HCT116 (cell line): ENCODE results near the gene RWDD2A. TPM values are rescaled to one million over a fixed set of nuclear protein-coding genes. Genes with fewer than 3 reads are reported as not detected.

ENCODE experiments used
- ATAC-seq: fragments of 200-7000 bp; cut with Tn5 transposase; 2 replicates; pipeline ENCODE4 v1.9.1; 2020; ENCODE audit warnings: mild to moderate bottlenecking, moderate library complexity
- BruUV-seq: library from RNA; stranded (reverse); fragments of 400-500 nt; replicated peaks from 2 replicates; lab custom pipeline; 2021; lab: Mats Ljungman, UMichigan
- CTCF ChIA-PET: fragments of 300-600 bp; sonication (Branson Sonifier 250); formaldehyde crosslinking; loops from one replicate; lab custom pipeline; 2021; ENCODE audit warnings: antibody characterized with exemption; lab: Charles Lee
- POLR2A ChIA-PET: fragments of 300-600, 350-600 bp; sonication (Branson Sonifier 250); formaldehyde crosslinking; loops from one replicate; lab custom pipeline; 2021; ENCODE audit warnings: antibody characterized with exemption; lab: Charles Lee
- RAD21 ChIA-PET, 2 experiments: fragments of 300-600 bp; sonication (Branson Sonifier 250); formaldehyde crosslinking; loops; one replicate each; lab custom pipeline; 2023; ENCODE audit warnings: low total read pairs in 2 of 2; ENCODE audit not compliant: uncharacterized antibody in 2 of 2, unreplicated experiment in 2 of 2, low non-redundant PET in 1 of 2; lab: Charles Lee
- DNase-seq: peaks from one replicate; pipeline ENCODE4 v3.0.0-alpha.2; 2010; ENCODE audit warnings: low read depth, low spot score
- H2AFZ ChIP-seq: fragments of 200-600 bp; shearing (Covaris generic), sonication (generic); 2 replicates; pipeline ENCODE4 v1.6.1; 2017; ENCODE audit warnings: low read depth, mixed run types, mixed read lengths, antibody characterized with exemption, low read length; ENCODE audit not compliant: poor library complexity, severe bottlenecking
- H3K27ac ChIP-seq: 2 replicates; pipeline ENCODE4 v1.5.1; 2012; ENCODE audit warnings: low read depth, low read length
- H3K27me3 ChIP-seq: fragments of 200-600 bp; sonication (generic); 2 replicates; pipeline ENCODE4 v1.6.1; 2016; ENCODE audit warnings: mixed run types, low read length, mixed read lengths; ENCODE audit not compliant: insufficient read depth
- H3K36me3 ChIP-seq, 2 experiments: fragments of 200-500 bp in 1 of 2; fragments of 200-600 bp in 1 of 2; sonication (Bioruptor generic) in 1 of 2; sonication (generic) in 1 of 2; 2 replicates each; pipeline versions ENCODE4 v1.5.1 to v1.6.1; 2014 to 2016; ENCODE audit warnings: low read length in 2 of 2, inconsistent platforms in 1 of 2, mixed read lengths in 1 of 2, mixed run types in 1 of 2; ENCODE audit not compliant: insufficient read depth in 2 of 2, control insufficient read depth in 1 of 2
- H3K4me1 ChIP-seq, 2 experiments: fragments of 200-600 bp in 1 of 2; sonication (generic) in 1 of 2; 2 replicates each; pipeline versions ENCODE4 v1.5.1 to v1.6.1; 2012 to 2017; ENCODE audit warnings: low read length in 2 of 2, inconsistent platforms in 1 of 2, mild to moderate bottlenecking in 1 of 2, mixed read lengths in 1 of 2, mixed run types in 1 of 2, moderate library complexity in 1 of 2; ENCODE audit not compliant: insufficient read depth in 2 of 2, control insufficient read depth in 1 of 2
- H3K4me2 ChIP-seq: fragments of 200-600 bp; sonication (generic); 2 replicates; pipeline ENCODE4 v1.6.1; 2017; ENCODE audit warnings: mixed run types, low read length, mixed read lengths
- H3K4me3 ChIP-seq, 2 experiments: fragments of 200-600 bp in 1 of 2; sonication (generic) in 1 of 2; replicated peaks in 1 of 2; 2 replicates each; pipeline ENCODE4 v1.5.1; 2011 to 2016; ENCODE audit warnings: low read length in 2 of 2, control low read depth in 1 of 2, low read depth in 1 of 2, mild to moderate bottlenecking in 1 of 2, mixed read lengths in 1 of 2, mixed run types in 1 of 2
- H3K79me2 ChIP-seq: fragments of 200-600 bp; sonication (generic); 2 replicates; pipeline ENCODE4 v1.6.1; 2017; ENCODE audit warnings: mild to moderate bottlenecking, mixed run types, low read length, moderate library complexity, mixed read lengths; ENCODE audit not compliant: insufficient read depth
- H3K9ac ChIP-seq: fragments of 200-600 bp; sonication (generic); 2 replicates; pipeline ENCODE4 v1.6.1; 2016; ENCODE audit warnings: low read length, mixed read lengths
- H3K9me2 ChIP-seq: fragments of 200-600 bp; sonication (generic), shearing (Covaris generic); 2 replicates; pipeline ENCODE4 v1.6.1; 2017; ENCODE audit warnings: mixed run types, mild to moderate bottlenecking, moderate library complexity; ENCODE audit not compliant: insufficient read depth
- H3K9me3 ChIP-seq, 2 experiments: fragments of 200-500 bp in 1 of 2; fragments of 200-600 bp in 1 of 2; sonication (Bioruptor generic) in 1 of 2; sonication (generic) in 1 of 2; 2 replicates each; pipeline ENCODE4 v1.6.1; 2014 to 2017; ENCODE audit warnings: low read length in 2 of 2, mixed read lengths in 2 of 2, inconsistent platforms in 1 of 2, low read depth in 1 of 2, mild to moderate bottlenecking in 1 of 2, mixed run types in 1 of 2, moderate library complexity in 1 of 2; ENCODE audit not compliant: control insufficient read depth in 1 of 2, insufficient read depth in 1 of 2
- H4K20me1 ChIP-seq: fragments of 200-600 bp; sonication (generic), shearing (Covaris generic); 2 replicates; pipeline ENCODE4 v1.6.1; 2017; ENCODE audit warnings: mixed run types, mild to moderate bottlenecking, moderate library complexity; ENCODE audit not compliant: insufficient read depth
- CBX3 ChIP-seq: IDR thresholded peaks from 2 replicates; pipeline ENCODE4 v1.6.1; 2012; ENCODE audit warnings: low read depth
- CEBPB ChIP-seq: IDR thresholded peaks from 2 replicates; pipeline ENCODE4 v1.6.1; 2012; ENCODE audit warnings: low read depth
- ELF1 ChIP-seq: IDR thresholded peaks from 2 replicates; pipeline ENCODE4 v1.6.1; 2012; ENCODE audit warnings: low read depth, borderline replicate concordance
- FOSL1 ChIP-seq: IDR thresholded peaks from 2 replicates; pipeline ENCODE4 v1.6.1; 2012; ENCODE audit warnings: low read depth
- POLR2A ChIP-seq: IDR thresholded peaks from 2 replicates; pipeline ENCODE4 v1.7.0; 2011; ENCODE audit warnings: borderline replicate concordance; ENCODE audit not compliant: insufficient read depth, insufficient read length; ENCODE audit errors: extremely low read depth
- POLR2AphosphoS5 ChIP-seq: IDR thresholded peaks from 2 replicates; pipeline ENCODE4 v1.6.1; 2011; ENCODE audit warnings: mild to moderate bottlenecking, low read depth, low read length, moderate library complexity
- RAD21 ChIP-seq: IDR thresholded peaks from 2 replicates; pipeline ENCODE4 v1.6.1; 2012; ENCODE audit warnings: low read depth, mild to moderate bottlenecking
- SIN3A ChIP-seq: IDR thresholded peaks from 2 replicates; pipeline ENCODE4 v1.6.1; 2012; ENCODE audit warnings: low read depth
- SP1 ChIP-seq: IDR thresholded peaks from 2 replicates; pipeline ENCODE4 v1.6.1; 2012; ENCODE audit warnings: low read depth
- SRF ChIP-seq: IDR thresholded peaks from 2 replicates; pipeline ENCODE4 v1.6.1; 2012; ENCODE audit warnings: low read depth
- ZBTB33 ChIP-seq: IDR thresholded peaks from 2 replicates; pipeline ENCODE4 v1.6.1; 2011; ENCODE audit warnings: mild to moderate bottlenecking, low read length, moderate library complexity; ENCODE audit not compliant: insufficient replicate concordance; ENCODE audit errors: extremely low read depth
- intact Hi-C: fragments of 100-400 bp; cut with micrococcal nuclease; formaldehyde crosslinking; loops from 2 replicates; pipeline ENCODE4 v1.10.0; 2022
- total RNA-seq: library from RNA; stranded (reverse); gene quantifications from one replicate; pipeline ENCODE4 v1.2.1, GENCODE V29; 2021; ENCODE audit not compliant: unreplicated experiment
- TF ChIP-seq, protein P1 (sequence below): IDR thresholded peaks from 2 replicates; pipeline ENCODE4 v1.6.1; 2012

Gene RWDD2A
- total RNA-seq, 1 experiment from 2014 or later: 3.6 TPM

DNA sequence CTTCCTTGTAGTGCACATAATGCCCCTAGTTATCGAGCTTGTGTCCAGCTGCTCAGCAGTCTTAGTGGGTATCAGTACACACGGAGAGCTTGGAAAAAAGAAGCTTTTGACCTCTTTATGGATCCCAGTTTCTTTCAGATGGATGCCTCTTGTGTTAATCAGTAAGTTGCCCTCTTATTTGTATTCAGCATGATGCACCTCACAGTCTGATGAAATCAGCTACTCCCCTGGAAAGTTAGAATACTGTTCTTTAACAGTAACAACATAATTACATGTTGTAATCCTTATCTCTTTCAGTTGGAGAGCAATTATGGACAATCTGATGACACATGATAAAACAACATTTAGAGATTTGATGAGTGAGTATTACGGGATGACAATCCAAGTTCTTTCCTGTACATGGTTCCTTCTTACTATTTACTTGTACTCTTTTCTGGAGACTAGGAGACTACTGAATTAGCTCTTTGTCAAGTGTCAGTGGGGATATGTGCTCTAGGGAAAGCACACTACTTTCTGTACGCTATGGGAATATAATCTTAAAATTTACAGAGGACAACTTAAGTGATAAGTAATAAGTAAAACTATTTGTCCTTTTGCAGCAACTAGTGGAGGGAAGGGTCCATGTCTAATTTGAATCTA is 39.2 kb upstream of the RWDD2A start:
- Histone ChIP-seq H3K4me3 (no peak overlapping the region), H3K4me2 (no peak overlapping the region), H3K36me3 (0 out of 4 replicates have a peak, but pooled peaks cover 0 to 3% of the 10 kb centered on the region in 2 experiments), H3K79me2 (no peaks in the 10 kb centered on the region), H4K20me1 (no peaks in the 10 kb centered on the region), H3K4me1 (no peaks in the 10 kb centered on the region), H3K27ac (no peak overlapping the region), H3K9me3 (no peaks in the 10 kb centered on the region), H3K27me3 (no peaks in the 10 kb centered on the region), H2AFZ (no peak overlapping the region), H3K9ac (no peak overlapping the region), H3K9me2 (no peaks in the 10 kb centered on the region)
- POLR2A ChIA-PET: no interaction called here
- RAD21 ChIA-PET: no interaction called here
- DNase-seq (no peak), ATAC-seq (no peak)
- TF ChIP-seq ELF1: no peak
- no peak for TF ChIP-seq POLR2AphosphoS5
- no peak for TF ChIP-seq ZBTB33
- TF ChIP-seq, protein P1, sequence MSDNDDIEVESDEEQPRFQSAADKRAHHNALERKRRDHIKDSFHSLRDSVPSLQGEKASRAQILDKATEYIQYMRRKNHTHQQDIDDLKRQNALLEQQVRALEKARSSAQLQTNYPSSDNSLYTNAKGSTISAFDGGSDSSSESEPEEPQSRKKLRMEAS: no peak
- no peak for TF ChIP-seq CEBPB
- no peak for TF ChIP-seq CBX3
- no peak for TF ChIP-seq POLR2A
- CTCF ChIA-PET: no interaction called here
- BruUV-seq: no TSS peak
- intact Hi-C loops: no loop called here

GRCh38 chr6:83155794-83156193 is 37.4 kb upstream of the RWDD2A start:
- H3K27ac ChIP-seq: no peak overlapping the region
- H3K36me3 ChIP-seq: 0 out of 4 replicates have a peak, but pooled peaks cover 0 to 3% of the 10 kb centered on the region in 2 experiments
- no peaks in the 10 kb centered on the region for H3K79me2 ChIP-seq
- no peaks in the 10 kb centered on the region for H3K4me1 ChIP-seq
- H4K20me1 ChIP-seq: no peaks in the 10 kb centered on the region
- no peak overlapping the region for H3K9ac ChIP-seq
- H2AFZ ChIP-seq: no peak overlapping the region
- RAD21 ChIA-PET: no interaction called here
- no TSS peak for BruUV-seq
- CTCF ChIA-PET: no interaction called here
- POLR2A ChIA-PET: no interaction called here
- ATAC-seq (no peak), DNase-seq (no peak)
- H3K4me2 ChIP-seq: no peak overlapping the region
- no peaks in the 10 kb centered on the region for H3K27me3 ChIP-seq
- intact Hi-C loops: no loop called here
- TF ChIP-seq SP1 (no peak), FOSL1 (no peak), SIN3A (no peak), RAD21 (no peak), SRF (no peak)
- TF ChIP-seq, protein P1: no peak
- H3K4me3 ChIP-seq: no peak overlapping the region
- no peaks in the 10 kb centered on the region for H3K9me2 ChIP-seq
- no peaks in the 10 kb centered on the region for H3K9me3 ChIP-seq
